GM18870 (cell line): ENCODE measurements around the gene PDE6D.
"Not testable (repeated sequence)": the region's sequence is repeated elsewhere in the genome, so short reads cannot be mapped to it uniquely, and the experiment has no call there.

Experiments used
- ATAC-seq: cut with Tn5 transposase; IDR thresholded peaks from one replicate; pipeline ENCODE4 v1.9.1; 2021; ENCODE audit warnings: moderate library complexity; ENCODE audit not compliant: unreplicated experiment

The PDE6D gene

GRCh38 chr2:231720987-231721966 is 59.8 kb downstream of the PDE6D start:
- ATAC-seq = peak; percentile 73

- no peak for ATAC-seq
Measured at GRCh38 chr2:231720292-231720986, 60.6 kb downstream of the PDE6D start.

- ATAC-seq = no peak
Measured at GRCh38 chr2:231718799-231719198, 62.3 kb downstream of the PDE6D start.

- no peak for ATAC-seq
Measured at GRCh38 chr2:231717281-231718171, 63.6 kb downstream of the PDE6D start.

- ATAC-seq = no peak
Measured at GRCh38 chr2:231716666-231717280, 64.3 kb downstream of the PDE6D start.

GRCh38 chr2:231715988-231716616 is 65.0 kb downstream of the PDE6D start:
- ATAC-seq = no peak

GRCh38 chr2:231715499-231715837 is 65.6 kb downstream of the PDE6D start:
- no peak for ATAC-seq

- no peak for ATAC-seq
Measured at GRCh38 chr2:231714639-231715498, 66.2 kb downstream of the PDE6D start.

GRCh38 chr2:231713730-231714638 is 67.1 kb downstream of the PDE6D start:
- ATAC-seq = no peak

GRCh38 chr2:231713406-231713729 is 67.7 kb downstream of the PDE6D start:
- not testable (repeated sequence) for ATAC-seq

- ATAC-seq = not testable (repeated sequence)
Measured at GRCh38 chr2:231712451-231713021, 68.5 kb downstream of the PDE6D start.

- no peak for ATAC-seq
Measured at GRCh38 chr2:231711677-231712450, 69.2 kb downstream of the PDE6D start.

GRCh38 chr2:231710799-231711676 is 70.0 kb downstream of the PDE6D start:
- no peak for ATAC-seq

- no peak for ATAC-seq
Measured at GRCh38 chr2:231709981-231710798, 70.9 kb downstream of the PDE6D start.

GRCh38 chr2:231709636-231709980 is 71.5 kb downstream of the PDE6D start:
- no peak for ATAC-seq
